Measurements from ENCODE around the gene APOL1.
"Not testable (repeated sequence)": the region's sequence is repeated elsewhere in the genome, so short reads cannot be mapped to it uniquely, and the experiment has no call there.

The APOL1 gene

DNA sequence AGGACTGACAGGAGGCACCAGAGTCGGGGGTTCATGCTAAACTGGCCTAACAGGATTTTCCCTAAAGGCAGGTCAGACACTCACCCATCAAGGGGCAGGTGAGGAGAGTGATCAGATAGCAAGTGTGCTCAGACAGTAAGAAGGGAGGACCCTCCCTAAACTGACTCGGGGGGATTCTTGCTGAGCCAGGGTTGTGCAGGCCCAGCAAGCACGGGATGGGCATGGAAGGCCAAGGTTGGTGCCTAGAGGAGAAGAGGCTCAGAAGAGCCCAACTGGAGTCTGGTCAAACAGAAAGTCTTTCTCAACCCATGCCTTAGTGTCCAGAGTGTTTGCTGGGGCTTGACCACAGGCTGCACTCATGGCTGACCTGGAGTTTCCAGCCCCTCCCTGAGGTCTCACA lies 6.2 kb upstream of the APOL1 start:
- no peak for DNase-seq

DNA sequence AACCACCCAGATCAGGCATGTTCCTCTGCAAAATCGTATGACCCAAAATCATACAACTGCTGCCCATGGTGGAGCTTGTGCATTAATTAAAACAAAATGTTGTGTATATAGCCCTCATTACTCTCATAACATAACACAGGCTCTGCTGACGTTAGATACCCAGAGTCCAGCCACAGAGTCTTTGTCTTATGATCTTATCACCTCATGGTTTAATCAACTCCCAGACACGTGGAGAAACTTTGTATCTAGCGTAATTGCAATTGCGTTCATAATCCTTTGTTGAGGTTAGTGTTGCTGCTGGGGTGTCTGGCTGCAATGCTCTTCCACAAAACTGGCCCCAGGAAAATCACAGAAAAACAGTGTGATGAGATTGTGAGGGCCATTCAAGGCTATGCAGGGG lies 5.0 kb upstream of the APOL1 start:
- no peak for DNase-seq

DNA sequence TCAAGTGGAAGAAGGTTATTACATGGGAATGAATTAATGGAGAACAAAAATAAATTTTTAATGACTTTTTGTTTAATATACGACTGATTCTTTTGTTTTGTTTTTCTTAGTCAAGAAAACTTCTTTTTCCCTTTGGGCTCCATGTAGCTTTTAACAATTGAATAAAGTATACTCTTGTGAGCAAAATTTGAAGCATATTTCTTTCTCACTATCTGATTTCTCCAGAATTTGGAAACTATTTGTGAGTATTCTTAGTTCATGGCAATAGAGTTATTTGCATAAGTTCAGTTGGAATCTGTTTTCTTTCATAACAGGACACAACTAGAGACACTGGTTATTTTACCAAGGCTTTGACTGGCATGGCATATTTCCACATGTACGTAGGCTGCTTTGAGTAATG lies 3.8 kb upstream of the APOL1 start:
- no peak for DNase-seq

DNA sequence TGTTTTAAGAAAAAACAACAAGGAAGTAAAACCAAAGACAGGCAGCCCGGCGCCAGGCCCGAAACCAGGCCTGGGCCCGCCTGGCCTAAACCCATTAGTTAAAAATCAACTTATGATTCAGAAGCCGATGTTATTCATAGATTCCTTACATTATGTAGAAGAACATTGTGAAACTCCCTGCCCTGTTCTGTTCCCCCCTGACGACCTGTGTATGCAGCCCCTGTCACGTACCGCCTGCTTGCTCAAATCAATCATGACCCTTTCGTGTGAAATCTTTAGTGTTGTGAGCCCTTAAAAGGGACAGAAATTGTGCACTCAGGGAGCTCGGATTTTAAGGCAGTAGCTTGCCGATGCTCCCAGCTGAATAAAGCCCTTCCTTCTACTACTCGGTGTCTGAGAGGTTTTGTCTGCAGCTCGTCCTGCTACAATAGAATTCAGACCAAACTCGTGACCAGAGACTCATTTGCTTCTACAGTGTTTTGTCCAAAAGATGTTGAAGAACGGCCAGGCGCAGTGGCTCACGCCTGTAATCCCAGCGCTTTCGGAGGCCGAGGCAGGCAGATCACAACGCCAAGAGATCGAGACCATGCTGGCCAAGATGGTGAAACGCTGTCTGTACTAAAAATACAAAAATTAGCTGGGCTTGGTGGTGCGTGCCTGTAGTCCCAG lies 2.5 kb upstream of the APOL1 start:
- not testable (repeated sequence) for DNase-seq

DNA sequence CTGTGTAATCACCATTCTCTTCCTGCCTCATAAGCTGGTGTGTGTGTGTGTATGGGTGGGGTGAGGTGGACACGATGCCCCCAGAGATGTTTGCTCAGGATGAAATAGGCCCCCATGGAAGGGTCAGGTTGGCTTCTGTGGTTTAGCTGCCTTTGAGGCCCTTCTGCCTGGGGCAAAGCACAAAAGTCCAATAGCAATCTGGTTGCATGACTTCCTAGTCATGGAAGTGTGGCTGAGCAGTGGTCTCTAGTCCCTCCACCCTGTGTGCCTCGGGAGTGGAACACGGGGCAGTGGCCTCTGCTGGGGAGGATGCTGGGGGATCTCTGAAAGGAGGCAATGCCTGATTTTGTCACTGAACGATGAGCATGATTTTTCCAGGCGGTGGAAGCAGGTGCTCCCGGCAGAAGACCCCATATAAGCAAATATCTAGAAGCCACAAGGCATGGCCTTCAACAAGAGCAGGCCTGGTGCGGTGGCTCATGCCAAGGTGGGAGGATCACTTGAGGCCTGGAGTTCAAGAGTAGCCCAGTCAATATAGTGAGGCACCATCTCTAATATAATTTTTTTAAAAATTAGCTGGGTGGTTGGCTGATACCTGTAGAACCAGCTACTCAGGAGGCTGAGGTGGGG lies 839 bp upstream of the APOL1 start:
- not testable (repeated sequence) for DNase-seq

DNA sequence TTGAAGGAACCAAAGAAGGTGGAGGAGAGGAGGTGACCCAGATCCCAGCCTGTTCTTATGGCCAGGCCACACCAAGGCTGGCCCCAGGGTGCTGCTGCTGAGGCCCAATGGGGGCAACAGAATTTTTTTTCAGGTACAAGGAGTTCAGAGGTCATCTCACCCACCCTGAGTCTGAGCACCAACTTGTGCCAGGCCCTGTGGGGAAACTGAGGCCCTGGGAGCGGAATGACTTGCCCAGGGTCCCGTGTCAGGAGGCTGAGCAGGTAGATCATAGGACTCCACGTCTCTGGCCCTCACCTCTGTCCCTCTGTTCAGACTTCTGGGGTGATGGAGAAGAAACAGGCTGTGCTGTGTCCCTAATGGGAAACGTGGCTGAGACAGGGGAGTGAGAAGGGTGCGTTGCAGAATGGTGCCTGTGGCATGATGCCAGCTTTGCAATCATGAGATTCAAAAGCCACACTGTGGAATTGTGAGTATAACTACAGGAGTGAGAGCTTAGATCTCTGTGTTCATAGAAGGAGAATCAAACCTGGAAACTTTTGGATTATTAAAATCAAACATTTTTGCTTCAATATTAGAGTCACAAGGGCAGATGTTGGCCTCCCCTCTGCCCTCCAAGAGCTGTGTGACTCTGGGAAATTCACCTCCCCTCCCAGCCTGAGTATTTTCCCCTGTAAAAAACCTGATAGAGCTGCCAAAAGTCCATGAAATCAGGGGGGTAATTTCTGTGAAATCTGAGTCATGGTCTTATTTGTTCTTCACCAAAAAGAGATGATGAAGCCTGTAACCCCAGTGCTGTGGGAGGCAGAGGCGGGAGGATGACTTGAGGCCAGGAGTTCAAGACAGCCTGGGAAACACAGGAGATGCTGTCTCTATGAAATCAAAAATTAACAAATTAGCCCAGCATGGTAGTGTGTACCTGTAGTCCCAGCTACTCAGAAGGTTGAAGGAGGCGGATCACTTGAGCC lies 874 bp downstream of the APOL1 start:
- DNase-seq: no peak

DNA sequence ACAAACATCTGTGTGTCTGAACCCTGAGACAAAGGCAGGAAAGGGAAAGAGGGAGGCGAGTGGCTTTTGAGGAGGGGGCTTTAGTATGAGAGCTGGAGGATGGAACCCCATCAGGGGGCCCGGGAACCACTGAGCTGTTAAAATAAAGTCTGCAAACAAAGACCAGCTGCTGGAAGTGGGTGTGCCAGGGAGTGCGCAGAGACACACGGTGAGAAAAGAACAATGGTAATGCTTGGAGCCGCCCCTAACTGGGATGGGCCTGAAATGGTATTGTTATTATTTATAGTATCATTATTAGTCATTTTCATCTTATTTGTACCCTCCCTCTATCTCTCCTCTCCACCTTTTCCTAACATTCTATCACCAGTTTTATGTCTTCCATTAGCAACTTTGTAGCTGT lies 2.6 kb downstream of the APOL1 start:
- DNase-seq: not testable (repeated sequence)

DNA sequence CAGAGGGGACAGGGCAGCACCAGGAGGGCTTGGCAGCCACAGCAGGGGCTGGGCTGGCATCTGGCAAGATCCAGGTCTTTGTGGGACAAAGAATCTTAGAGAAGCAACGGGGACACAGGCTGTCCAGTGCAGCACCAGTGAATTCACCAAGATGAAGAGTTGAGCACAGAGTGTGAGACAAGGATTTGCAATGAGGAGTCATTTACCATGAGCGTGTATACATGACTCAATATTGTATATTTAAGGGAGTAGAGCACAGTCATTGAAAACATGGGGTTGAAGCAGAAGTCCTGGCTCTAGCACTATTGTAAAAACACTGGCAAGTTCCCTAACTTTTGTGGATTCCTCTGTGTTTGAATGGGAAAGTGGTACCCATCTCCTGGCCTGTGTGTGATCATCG lies 3.5 kb downstream of the APOL1 start:
- no peak for DNase-seq

DNA sequence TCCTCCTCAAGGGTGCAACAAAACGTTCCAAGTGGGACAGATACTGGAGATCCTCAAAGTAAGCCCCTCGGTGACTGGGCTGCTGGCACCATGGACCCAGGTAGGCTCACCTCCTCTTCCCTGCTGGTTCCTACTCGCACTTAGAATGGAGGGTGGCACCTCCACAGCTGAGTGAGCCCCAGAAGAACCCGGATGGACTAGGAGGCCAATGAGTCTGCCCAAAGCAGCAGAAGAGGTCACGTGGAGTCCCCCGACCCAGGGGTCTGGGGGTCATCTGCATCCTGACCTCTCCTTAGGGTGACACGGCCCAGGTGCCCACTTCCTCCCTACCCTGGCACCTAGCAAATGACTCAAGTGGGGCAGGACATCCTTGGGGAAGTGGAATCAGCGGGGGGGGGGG lies 4.4 kb downstream of the APOL1 start:
- DNase-seq: no peak

DNA sequence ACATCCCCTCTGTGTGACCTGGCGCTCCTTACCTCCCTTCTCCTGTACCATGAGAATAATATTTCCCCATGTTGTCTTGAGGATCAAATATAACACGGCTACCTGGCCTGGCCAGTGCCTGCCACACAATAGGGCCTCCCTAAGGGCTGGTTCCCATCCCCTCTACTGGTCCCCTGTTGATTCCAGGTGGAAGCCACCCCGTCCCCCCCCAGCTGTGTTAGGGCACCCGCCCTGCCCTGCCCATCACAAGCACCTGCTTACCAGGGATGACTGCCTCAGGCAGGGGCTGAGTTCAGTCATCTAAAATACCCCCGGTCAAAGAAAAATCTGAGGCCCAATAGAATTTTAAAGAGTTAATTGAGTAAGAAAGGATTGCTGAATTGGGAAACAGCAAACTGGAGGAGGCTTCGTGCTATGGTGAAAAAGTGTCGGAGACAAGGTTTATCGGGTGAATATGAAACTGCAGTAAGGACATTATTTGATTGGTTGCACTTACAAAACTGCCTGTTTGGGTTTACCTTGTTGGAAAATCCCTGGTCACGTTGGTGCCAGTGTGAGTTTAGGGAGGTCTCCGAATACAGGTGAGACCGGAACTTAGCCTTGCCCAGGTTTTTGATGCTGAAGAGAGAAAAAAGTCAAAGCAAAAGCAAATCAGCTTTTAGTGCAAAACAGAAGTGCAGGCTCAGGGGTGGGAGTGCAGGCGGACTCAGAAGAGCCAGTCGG lies 5.2 kb downstream of the APOL1 start:
- no peak for DNase-seq

DNA sequence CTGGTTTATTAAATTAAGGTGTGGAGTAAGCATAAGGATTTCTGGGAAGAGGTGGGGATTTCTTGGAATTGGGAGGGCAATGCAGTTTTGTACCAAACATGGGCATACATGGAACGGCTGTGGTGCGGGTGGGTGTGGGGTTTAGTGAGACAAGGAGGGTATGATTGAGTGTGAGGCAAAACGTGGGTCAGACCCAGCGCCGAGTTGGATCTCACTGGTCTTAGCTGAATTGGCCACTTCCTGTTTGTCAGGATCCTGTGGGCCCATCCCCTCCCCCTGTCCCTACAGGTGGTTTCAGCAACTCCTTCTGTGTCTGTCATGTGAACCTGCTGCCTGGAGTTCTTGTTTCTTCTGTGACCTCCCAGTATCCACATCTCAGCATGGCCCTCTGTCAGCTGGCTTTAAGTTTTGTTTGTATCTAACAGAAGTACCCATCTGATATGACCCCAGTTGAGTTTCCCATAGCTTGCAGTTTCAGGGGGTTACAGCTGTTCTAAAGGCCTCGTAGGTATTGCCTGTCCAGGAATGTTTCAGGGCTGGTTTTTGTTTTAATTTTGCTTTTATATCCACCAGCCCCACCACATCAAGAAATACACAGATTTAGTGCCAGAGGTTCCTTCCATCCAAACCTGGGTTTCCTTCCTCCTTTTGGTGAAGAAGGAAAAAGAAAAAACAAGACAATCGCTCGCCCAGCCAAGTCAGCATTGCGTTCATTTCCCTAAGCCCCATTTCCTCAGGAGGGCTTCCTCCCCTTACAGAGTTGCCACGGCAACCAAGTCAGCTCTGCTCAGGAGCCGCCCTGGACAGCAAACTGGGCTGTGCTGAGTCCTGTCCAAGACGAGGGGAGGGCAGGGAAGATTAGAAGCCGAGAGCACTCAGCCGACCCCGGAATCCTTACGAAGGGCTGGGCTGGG lies 6.0 kb downstream of the APOL1 start:
- no peak for DNase-seq

DNA sequence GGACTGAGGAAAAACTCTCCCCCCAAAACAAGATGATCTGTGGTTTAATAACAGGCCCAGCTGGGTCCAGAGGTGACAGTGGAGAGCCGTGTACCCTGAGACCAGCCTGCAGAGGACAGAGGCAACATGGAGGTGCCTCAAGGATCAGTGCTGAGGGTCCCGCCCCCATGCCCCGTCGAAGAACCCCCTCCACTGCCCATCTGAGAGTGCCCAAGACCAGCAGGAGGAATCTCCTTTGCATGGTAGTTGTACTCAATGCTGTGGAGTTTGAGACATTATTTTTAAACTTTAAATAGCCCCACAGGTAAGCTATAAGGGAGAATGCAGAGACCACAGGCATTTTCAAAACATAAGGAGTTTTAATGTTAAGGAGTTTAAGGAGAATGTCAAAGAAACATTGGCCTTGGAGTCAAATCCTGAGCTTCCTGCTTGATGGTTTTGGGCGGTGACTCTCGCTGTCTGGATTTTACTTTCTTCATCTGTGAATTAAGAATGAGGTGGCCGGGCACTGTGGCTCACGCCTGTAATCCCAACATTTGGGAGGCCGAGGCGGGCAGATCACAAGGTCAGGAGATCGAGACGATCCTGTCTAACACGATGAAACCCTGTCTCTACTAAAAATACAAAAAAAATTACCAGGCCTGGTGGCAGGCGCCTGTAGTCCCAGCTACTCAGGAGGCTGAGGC lies 6.8 kb downstream of the APOL1 start:
- DNase-seq: no peak

DNA sequence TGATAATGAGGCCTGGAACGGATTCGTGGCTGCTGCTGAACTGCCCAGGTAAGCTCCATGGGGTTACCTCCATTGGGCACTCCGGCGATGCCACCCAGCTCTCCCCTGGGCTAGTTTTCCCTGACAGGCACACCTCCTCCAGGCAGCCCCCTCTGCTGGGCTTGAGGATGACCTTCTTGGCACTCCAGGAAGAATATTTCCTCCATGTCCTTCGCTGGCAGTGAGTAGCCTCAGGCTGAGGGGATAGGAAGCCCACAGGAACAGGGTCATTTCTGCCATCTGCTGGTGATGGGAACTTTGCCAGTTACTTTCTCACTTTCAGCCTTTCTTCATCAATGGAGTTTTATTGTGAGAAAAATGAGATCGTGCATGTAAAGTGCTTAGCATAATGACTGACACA lies 8.7 kb downstream of the APOL1 start:
- DNase-seq: not testable (repeated sequence)

DNA sequence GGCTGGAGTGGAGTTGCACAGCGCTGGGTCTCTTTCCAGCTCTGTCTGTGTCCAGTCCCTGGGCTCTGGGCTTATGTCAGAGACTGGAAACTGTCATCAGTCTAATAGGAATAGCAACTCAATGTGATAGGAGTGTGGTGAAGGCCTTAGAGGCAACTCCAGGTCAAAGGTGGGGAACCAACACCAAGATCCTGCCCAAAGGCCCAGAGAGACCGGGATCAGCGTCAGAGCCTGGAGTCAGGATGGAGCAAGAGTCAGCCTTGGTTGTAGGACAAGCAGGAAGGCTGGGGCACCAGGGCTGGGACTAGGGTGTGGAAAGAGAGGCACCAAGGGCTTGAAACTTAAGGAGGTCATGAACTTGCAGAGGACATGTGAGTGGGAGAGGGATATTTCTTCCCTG lies 9.4 kb downstream of the APOL1 start:
- DNase-seq: not testable (repeated sequence)

DNA sequence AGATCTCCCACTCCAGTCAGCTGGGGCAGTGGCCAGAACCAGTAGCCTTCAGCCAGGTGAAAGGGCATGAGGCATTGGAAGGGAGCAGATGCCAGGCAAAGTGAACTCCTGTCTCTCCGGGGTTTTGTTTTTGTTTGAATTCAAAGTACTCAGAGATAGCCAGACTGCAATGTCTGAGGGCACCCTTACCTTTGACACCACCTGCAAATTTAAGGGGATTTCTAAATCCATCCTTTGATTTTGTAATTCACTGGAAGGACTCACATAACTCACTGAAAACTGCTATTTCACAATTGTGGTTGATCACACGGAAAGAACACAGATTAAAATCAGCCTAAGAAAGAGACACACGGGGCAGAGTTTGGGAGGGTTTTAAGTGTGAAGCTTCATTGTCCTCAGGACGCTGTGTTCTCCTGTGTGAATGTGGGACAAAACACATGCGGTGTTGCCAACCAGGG lies 10.3 kb downstream of the APOL1 start:
- not testable (repeated sequence) for DNase-seq

DNA sequence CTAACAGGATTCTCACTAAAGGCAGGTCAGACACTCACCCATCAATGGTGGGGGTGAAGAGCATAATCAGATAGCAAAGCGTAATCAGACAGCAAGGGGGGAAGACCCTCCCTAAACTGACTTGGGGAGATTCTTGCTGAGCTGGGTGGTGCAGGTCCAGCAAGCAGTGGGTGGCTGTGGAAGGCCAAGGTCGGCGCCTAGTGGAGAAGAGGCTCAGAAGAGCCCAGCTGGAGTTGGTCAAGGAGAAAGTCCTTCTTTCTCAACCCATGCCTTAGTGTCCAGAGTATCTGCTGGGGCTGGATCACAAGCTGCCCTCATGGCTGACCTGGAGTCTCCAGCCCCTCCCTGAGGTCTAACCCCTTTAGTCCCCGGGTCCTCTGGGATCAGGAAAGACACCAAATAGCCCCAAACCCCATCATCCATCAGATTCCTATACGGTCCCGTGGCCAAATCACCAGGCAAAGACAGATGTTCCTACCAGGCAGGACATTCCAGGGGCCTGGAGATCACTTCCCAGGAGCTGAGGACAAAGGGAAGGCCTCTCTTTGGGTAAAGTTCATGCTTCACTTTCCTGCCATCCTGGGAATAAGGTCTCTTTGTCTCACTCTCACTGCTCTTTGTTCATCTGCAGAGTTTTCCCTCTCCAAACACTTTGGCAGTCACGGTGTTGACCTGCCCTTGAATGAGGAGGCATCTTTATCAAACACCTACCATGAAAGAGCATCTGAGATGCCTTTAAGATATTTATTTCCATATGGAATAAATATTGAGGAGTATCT lies 11.1 kb downstream of the APOL1 start:
- not testable (repeated sequence) for DNase-seq

DNA sequence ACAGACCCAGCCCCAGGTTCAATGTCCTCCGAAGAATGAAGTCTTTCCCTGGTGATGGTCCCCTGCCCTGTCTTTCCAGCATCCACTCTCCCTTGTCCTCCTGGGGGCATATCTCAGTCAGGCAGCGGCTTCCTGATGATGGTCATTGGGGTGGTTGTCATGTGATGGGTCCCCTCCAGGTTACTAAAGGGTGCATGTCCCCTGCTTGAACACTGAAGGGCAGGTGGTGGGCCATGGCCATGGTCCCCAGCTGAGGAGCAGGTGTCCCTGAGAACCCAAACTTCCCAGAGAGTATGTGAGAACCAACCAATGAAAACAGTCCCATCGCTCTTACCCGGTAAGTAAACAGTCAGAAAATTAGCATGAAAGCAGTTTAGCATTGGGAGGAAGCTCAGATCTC lies 14.1 kb downstream of the APOL1 start:
- no peak for DNase-seq

DNA sequence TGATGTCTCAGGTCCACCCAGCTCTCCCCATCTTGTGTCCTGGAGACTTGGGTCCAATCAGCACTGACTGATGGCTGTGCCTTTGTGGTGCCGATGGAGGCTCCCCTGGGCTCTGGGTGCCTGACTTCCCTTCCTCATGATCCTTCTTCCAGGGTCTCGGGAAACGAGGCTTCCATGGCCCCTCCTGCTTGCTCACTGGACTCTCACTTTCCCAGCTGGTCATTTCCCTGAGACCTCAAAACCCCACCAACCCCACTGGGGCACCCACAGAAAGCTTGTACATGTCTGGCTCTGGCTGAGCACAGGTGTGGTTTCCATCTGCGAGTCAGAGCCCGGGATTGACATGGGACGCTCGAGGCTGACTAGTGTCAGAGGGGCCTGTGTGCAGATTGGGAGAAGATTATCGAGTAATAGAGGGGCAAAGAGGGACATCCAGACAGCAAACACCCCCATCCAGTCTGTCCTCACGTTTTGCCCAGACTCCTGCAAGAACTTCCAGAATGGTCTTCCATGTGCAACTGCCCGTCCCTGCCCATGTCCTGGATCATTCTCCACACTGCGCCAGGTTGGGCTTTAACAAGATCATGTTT lies 15.1 kb downstream of the APOL1 start:
- no peak for DNase-seq

DNA sequence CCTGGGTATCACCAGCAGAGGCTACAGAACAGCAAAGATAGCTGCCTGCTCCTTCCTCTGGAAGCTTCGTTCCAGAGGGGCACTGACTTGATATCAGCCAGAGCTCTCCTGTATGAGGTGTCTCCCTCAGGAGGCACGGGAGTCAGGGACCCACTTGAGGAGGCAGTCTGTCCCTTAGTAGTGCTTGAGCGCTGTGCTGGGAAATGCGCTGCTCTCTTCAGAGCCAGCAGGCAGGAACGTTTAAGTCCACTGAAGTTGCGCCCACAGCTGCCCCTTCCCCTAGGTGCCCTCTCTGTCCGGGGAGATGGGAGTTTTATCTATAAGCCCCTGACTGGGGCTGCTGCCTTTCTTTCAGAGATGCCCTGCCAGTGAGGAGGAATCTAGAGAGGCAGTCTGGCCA lies 18.3 kb downstream of the APOL1 start:
- not testable (repeated sequence) for DNase-seq

DNA sequence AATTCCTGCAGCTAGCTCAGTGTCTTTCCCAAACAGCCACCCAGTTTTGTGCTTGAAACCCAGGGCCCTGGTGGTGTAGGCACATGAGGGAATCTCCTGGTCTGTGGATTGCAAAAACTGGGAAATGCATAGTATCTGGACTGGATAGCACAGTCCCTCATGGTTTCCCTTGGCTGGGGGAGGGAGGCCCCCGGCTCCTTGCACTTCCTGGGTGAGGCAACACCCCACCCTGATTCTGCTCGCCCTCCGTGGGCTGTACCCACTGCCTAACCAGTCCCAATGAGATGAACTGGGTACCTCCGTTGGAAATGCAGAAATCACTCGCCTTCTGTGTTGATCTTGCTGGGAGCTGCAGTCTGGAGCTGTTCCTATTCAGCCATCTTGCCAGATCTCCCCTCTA lies 19.0 kb downstream of the APOL1 start:
- DNase-seq: not testable (repeated sequence)

All from effector CD4-positive, alpha-beta T cell (primary cell).